ENCODE results near the gene PRKAG2.

PRKAG2 gene

DNA sequence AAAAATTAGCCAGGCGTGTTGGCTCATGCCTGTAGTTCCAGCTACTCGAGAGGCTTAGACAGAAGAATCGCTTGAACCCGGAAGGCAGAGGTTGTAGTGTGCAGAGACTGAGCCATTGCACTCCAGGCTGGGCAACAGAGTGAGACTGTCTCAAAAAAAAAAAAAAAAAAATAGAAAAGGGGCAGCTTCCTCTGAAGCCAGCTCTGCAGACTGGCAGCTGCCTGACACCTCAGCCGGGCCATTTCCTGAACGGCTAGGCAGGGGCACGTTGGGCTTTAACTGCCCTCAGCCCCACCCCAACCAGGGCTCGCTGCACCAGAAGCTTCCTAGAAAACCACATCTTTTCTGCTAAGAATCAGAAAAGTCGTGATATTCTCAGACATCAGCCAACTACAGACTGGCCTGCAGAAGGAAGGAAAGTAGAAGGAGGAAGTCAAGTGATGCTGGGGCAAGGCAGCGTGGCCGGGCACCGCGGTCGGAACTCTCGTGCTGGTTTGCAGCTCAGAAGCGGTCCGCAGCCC is 38.0 kb downstream of the PRKAG2 start:
- Mint-ChIP-seq H3K9me3 (no peaks in the 10 kb centered on the region), H3K4me1 (peaks cover 22 to 32% of the 10 kb centered on the region in 2 donors), H3K36me3 (no peaks in the 10 kb centered on the region), H3K27ac (peak overlapping the region; percentile 85), H3K4me3 (peak overlapping the region; percentile 69 to 71), H3K27me3 (no peaks in the 10 kb centered on the region)
- DNase-seq (peak; percentile 58), ATAC-seq (replicated peaks) (peak; percentile 87)

DNA sequence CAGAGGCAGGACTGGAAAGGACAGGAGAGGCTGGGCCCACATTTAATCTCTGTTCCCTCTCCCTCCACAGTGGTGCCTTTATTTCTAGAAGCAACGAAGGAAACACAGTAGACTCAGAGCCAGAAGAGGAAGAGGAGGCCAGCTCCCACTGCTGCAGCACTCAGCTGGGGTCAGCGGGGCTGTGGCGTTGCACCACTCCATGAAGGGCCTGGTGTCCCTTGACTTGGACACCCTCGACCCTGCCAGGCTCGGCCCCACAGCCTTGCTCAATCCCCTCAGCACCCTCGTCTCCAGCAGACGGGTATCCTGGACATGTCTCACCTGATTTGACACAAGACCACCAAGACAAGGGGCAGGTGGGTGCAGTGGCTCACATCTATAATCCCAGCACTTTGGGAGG is 38.8 kb downstream of the PRKAG2 start:
- peaks cover 24 to 35% of the 10 kb centered on the region in 2 donors for H3K4me1 Mint-ChIP-seq
- H3K9me3 Mint-ChIP-seq, result no peaks in the 10 kb centered on the region
- DNase-seq (no peak), ATAC-seq (replicated peaks) (no peak)
- H3K36me3 Mint-ChIP-seq, result peaks cover 0 to under 1% of the 10 kb centered on the region in 2 donors
- H3K4me3 Mint-ChIP-seq, result peak overlapping the region; percentile 35 to 69
- H3K27me3 Mint-ChIP-seq, result no peaks in the 10 kb centered on the region
- H3K27ac Mint-ChIP-seq, result peak overlapping the region; percentile 85

DNA sequence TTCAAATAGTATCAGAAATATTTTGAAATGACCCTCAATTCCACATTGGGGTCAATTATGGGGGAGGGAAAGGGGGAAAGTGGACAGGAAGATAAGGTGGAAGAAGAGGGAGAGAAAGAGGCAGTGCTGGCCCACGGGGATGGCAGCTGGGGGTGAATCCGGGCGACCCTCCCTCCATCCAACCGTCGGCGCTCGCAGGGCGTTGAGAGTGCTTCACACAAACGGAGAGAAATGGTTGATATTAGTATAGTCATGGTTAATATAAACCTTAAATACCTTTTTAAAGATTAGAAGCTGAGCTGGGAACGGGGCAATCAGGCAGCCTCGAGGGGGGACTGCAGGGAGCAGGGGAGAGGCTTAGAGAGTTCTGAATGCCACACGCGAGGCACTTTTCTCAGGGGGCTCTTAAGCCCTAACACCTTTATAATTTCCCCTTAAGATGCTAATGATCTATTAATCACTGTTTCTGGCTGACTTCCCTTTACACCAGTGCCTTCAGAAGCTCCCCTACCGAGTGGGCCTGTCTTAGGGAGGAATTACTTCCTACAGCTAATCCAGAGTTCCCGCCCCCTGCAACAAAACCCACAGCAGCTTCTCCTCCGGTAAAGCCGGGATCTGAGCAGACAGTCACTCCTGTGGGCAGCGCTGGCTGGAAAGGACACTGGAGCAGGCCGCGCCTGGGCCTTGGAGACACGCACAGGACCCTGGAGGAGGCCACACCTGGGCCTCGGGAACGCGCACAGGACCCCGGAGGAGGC is 39.5 kb downstream of the PRKAG2 start:
- H3K27ac Mint-ChIP-seq, result peak overlapping the region; percentile 85
- H3K4me3 Mint-ChIP-seq, result peak overlapping the region in 1 of 2 donors; percentile 35
- ATAC-seq (replicated peaks), result no peak

DNA sequence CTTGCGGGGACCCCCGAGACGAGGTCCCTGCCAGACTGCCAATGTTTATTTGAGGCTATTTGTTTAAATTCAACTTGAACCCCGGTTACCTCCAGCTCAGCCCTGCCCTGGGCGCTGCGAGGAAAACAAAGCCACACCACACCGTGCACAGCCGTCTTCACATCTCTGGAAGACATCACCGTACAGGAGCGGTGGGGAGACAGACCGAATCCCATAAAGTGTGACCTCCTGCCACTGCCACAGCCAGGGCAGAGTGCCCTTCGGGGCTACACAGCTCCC is 40.0 kb downstream of the PRKAG2 start:
- H3K36me3 Mint-ChIP-seq, result peaks cover 0 to 2% of the 10 kb centered on the region in 2 donors
- peak overlapping the region; percentile 4 for H3K27ac Mint-ChIP-seq
- no peaks in the 10 kb centered on the region for H3K27me3 Mint-ChIP-seq
- no peak for ATAC-seq (replicated peaks)
- H3K4me3 Mint-ChIP-seq, result no peak overlapping the region
- no peak for DNase-seq
- H3K9me3 Mint-ChIP-seq, result no peaks in the 10 kb centered on the region
- H3K4me1 Mint-ChIP-seq, result peaks cover 24 to 40% of the 10 kb centered on the region in 2 donors

More for the DNA sequence above, 39.5 kb downstream of the PRKAG2 start:
- Mint-ChIP-seq H3K4me1 (peaks cover 24 to 40% of the 10 kb centered on the region in 2 donors), H3K9me3 (no peaks in the 10 kb centered on the region), H3K27me3 (no peaks in the 10 kb centered on the region), H3K36me3 (peaks cover 0 to 2% of the 10 kb centered on the region in 2 donors)
- DNase-seq, result no peak

DNA sequence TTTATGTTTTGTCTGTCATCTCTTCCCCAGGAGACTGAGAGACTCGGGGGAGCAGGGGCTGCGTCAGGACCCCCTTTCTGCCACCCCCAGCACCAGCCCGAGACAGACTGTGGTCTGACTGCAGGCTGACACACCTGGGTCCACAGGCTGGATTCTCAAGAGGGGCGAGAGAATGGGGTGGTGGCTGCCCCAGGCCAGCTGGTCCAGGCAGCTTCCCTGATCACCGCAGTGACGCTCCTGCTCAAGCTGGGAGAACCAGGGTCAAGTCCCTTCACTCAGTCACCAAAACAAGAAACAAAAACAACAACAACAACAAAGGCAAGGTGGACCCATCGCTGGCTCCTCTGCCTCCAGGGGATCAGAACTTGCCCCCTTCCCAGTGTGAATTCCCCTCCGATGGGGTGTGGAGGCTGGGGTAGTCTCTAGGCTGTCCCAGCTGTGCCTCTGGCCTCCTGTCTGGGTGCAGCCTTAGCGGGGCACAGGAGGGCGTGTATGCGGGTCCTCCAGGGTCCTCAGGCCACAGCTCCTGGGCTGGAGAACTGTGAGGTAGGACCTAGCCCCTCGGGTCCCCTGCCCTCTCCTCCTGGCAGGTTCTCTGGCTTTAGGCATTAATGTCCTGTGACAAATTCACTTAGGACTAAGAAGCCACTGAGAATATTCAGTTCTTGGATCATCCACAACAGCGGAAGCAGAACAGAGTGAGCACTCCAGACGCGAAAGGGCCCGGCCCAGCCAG is 40.6 kb downstream of the PRKAG2 start:
- H3K27me3 Mint-ChIP-seq, result no peaks in the 10 kb centered on the region
- H3K9me3 Mint-ChIP-seq, result no peaks in the 10 kb centered on the region
- H3K4me3 Mint-ChIP-seq, result no peak overlapping the region
- no peak for DNase-seq
- peaks cover 24 to 40% of the 10 kb centered on the region in 2 donors for H3K4me1 Mint-ChIP-seq
- H3K27ac Mint-ChIP-seq, result no peak overlapping the region
- ATAC-seq (replicated peaks), result no peak
- peaks cover 0 to 2% of the 10 kb centered on the region in 2 donors for H3K36me3 Mint-ChIP-seq

DNA sequence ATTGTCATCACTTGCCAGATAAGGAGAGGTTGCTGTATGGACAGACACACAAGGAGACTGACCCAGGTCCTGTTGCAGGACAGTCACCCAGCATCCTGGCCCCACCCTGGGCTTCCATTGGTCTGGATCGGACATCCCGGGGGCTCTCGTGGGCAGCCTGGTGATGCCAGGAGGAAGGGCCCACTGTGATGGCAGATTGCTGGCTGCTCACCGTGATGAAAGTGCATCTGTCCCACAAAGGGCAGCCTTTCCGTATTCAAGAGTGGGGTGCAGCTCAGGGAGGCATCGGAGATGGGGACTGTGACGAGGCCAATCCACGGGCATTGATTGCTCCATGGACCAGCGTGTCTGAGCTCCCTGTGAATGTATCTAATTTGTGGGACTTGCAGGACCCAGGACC is 41.3 kb downstream of the PRKAG2 start:
- ATAC-seq (replicated peaks), result no peak
- Mint-ChIP-seq H3K36me3 (peaks cover 0 to 2% of the 10 kb centered on the region in 2 donors), H3K4me3 (no peak overlapping the region), H3K9me3 (no peaks in the 10 kb centered on the region), H3K27me3 (no peaks in the 10 kb centered on the region), H3K4me1 (peaks cover 24 to 40% of the 10 kb centered on the region in 2 donors), H3K27ac (no peak overlapping the region)
- DNase-seq, result no peak

DNA sequence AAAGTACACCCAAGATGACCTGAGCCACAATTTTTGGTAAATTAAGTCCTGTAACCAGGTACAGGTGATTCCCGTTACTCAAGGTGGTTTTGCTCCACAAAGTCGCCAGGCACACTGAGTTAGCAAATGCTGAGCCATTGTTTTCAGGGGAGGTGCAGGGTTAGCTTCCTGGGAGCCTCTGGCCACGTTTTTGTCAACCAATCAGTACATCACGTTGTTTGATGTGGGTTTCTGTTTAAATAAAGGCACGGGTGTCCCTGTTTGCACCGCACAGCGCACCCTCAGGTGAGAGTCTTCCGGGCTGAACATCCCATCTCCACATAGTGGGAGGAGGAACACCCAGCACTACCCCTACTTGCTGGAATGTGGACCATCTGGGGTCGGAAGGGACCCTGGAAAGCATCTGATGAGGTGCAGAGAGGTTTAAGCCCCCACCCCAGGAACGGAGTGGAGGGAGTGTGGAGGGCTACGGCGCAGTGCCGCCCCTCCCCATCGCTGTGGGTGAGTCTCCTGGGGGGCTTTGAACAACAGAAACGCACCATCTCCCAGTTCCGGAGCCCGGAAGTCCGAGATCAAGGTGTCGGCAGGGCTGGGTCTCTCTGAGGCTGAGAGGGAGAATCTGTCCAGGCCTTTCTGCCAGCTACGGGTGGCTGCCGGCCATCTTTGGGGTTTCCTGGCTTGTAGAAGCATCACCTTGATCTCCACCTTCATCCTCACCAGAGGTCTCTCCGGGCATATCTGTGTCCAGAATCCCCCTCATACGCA is 42.5 kb downstream of the PRKAG2 start:
- Mint-ChIP-seq H3K27me3 (no peaks in the 10 kb centered on the region), H3K27ac (no peak overlapping the region), H3K4me1 (peaks cover 19 to 32% of the 10 kb centered on the region in 2 donors), H3K4me3 (no peak overlapping the region), H3K9me3 (no peaks in the 10 kb centered on the region), H3K36me3 (peaks cover 0 to 2% of the 10 kb centered on the region in 2 donors)
- ATAC-seq (replicated peaks), result no peak
- no peak for DNase-seq

DNA sequence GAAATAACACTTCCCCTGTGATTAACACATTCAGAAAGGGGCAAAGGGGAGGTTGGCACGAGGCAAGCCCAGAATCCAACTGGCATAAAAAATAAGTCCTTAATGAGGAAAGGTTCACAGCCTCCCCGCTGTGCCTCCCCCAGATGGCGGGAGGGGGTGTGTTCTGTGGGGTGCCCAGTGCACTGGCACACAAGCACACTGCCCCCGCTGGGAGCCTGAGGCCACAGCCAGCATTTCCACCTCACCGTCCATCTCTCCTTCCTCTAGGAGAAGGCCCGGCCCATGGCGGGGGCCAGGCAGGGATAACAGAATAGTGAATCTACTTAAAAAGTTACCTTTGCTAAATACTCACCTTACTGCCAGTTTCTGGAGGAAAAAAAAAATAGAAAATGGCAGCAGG is 43.2 kb downstream of the PRKAG2 start:
- DNase-seq (no peak), ATAC-seq (replicated peaks) (no peak)
- peaks cover 2 to 4% of the 10 kb centered on the region in 2 donors for H3K36me3 Mint-ChIP-seq
- no peaks in the 10 kb centered on the region for H3K9me3 Mint-ChIP-seq
- H3K4me1 Mint-ChIP-seq, result peaks cover 20 to 34% of the 10 kb centered on the region in 2 donors
- H3K4me3 Mint-ChIP-seq, result no peak overlapping the region
- H3K27me3 Mint-ChIP-seq, result no peaks in the 10 kb centered on the region
- no peak overlapping the region for H3K27ac Mint-ChIP-seq

DNA sequence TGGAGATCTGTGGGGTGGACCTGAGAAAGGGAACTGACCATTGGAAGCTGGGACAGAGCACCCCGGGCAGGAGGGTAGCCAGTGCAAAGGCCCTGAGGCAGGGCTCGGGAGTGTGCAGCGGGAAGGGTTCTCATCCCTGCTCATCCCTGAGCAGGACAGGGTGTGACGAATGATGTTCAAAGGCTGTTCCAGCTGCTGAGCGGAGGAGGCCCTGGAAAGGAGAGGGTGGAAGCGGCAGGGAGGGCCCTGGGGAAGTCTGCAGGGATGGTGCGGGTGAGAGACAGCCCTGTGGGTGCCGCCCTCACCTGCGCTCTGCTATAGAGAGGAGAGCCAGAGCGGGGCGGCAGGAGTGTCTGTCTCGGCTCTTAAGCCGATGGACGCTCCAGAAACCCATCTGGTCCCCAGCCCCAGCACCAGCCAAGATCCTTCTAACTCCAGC is 43.7 kb downstream of the PRKAG2 start:
- no peak overlapping the region for H3K4me3 Mint-ChIP-seq
- ATAC-seq (replicated peaks), result no peak
- H3K27me3 Mint-ChIP-seq, result no peaks in the 10 kb centered on the region
- no peak for DNase-seq
- H3K27ac Mint-ChIP-seq, result no peak overlapping the region
- peaks cover 18 to 33% of the 10 kb centered on the region in 2 donors for H3K4me1 Mint-ChIP-seq
- peaks cover 2 to 4% of the 10 kb centered on the region in 2 donors for H3K36me3 Mint-ChIP-seq
- H3K9me3 Mint-ChIP-seq, result no peaks in the 10 kb centered on the region

DNA sequence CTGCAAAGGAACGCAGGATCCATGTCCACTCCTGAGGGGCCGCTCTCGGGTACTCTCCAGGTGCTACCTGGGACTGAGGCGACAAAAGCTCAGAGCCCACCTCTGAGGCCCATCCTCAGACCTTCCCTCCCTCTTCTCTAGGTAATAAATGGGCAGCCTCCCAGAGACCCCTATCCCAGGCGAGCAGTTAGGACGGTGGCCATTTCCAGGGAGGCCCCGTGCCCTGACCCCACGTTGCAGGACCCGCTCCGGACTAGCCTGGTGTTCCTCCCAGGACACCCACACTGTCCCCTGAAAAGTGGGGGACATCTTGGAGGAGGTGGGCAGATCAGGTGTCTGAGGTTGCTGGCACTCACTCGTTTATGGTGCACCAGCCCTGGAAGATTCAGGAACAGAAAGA is 44.3 kb downstream of the PRKAG2 start:
- ATAC-seq (replicated peaks) (no peak), DNase-seq (no peak)
- Mint-ChIP-seq H3K4me3 (no peak overlapping the region), H3K36me3 (peaks cover 5 to 6% of the 10 kb centered on the region in 2 donors), H3K9me3 (no peaks in the 10 kb centered on the region), H3K4me1 (peaks cover 14 to 30% of the 10 kb centered on the region in 2 donors), H3K27ac (peak overlapping the region; percentile 31), H3K27me3 (no peaks in the 10 kb centered on the region)

DNA sequence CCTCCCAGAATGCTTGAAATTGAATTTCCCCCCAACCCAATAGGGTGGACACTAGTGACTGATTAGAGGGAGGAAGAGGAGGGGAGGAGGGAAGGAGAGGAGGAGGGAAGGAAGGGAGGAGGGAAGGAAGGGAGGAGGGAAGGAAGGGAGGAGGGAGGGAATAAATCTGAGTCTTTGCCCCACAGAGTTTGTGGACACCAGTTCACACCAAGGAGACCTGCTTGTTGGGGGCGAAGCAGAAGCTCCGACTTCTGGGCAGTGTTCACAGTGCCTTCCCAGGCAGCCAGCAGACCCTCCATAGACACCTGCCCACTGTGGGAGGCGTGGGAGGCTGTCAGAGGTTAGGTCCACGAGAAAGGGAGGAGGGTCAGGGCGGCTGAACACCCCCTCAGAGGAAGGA is 44.8 kb downstream of the PRKAG2 start:
- no peak overlapping the region for H3K27ac Mint-ChIP-seq

DNA sequence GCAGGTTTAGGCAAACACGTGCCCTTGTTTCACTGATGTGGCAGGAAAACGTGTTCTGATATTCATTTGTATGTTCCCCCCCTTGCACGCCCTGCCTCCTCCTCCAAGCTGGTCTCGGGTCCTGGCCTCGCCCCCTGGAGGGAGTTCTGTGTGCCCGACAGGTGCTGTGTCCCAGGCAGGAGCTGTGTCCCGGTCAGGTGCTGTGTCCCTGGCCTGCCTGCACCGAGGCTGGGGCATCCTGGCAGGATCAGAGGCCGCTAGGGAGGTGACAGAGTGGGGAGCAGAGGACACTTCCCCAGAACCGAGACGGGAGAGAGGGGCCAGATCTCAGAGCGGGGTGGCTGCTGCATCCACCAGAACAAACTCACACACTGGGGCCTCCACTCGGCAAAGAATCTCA is 45.3 kb downstream of the PRKAG2 start:
- Mint-ChIP-seq H3K36me3 (peaks cover 5 to 7% of the 10 kb centered on the region in 2 donors), H3K4me1 (peaks cover 10 to 25% of the 10 kb centered on the region in 2 donors), H3K27me3 (no peaks in the 10 kb centered on the region), H3K9me3 (no peaks in the 10 kb centered on the region), H3K4me3 (no peak overlapping the region), H3K27ac (no peak overlapping the region)
- no peak for ATAC-seq (replicated peaks)
- DNase-seq, result no peak

More for the DNA sequence above, 44.8 kb downstream of the PRKAG2 start:
- H3K27me3 Mint-ChIP-seq, result no peaks in the 10 kb centered on the region
- H3K9me3 Mint-ChIP-seq, result no peaks in the 10 kb centered on the region
- DNase-seq (no peak), ATAC-seq (replicated peaks) (no peak)
- peaks cover 10 to 27% of the 10 kb centered on the region in 2 donors for H3K4me1 Mint-ChIP-seq
- H3K36me3 Mint-ChIP-seq, result peaks cover 5 to 7% of the 10 kb centered on the region in 2 donors
- H3K4me3 Mint-ChIP-seq, result no peak overlapping the region

DNA sequence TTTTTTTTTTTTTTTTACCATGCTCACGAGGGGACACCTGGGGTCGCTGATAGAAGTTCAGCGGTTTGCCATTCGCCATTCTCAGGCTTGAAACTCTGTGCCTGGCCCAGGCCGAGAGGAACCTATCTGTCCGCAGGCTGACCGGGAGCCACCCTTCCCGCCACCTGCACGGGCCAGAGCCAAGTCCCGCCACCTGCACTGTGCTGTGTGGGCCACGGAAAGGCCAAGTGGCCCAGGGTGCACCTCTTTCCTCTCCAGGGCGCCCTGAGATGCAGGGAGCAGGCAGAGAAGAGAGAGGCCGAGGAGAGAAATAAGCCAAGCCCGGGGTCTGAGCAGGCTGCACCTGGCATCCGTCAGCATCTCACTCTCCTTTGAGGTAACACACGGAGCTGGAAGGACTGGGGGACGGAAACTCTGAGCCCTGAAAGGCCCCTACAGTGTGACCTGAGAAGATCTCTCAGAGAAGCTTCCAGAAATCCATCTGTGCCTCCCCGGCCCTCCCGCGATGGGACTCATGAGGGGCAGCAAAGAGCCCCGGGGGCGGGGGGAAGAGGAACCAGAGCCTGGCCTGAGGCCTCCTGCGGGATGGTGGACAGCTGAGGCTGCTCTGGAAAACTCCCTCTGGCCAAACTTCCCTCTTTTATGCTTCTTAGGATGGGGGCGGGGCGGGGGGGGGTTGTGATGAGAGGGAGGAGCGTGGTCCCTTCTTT is 46.6 kb downstream of the PRKAG2 start:
- Mint-ChIP-seq H3K27ac (no peak overlapping the region), H3K36me3 (peaks cover 5 to 7% of the 10 kb centered on the region in 2 donors), H3K9me3 (no peaks in the 10 kb centered on the region), H3K27me3 (no peaks in the 10 kb centered on the region), H3K4me3 (no peak overlapping the region), H3K4me1 (peaks cover 17 to 38% of the 10 kb centered on the region in 2 donors)
- ATAC-seq (replicated peaks) (no peak), DNase-seq (no peak)

DNA sequence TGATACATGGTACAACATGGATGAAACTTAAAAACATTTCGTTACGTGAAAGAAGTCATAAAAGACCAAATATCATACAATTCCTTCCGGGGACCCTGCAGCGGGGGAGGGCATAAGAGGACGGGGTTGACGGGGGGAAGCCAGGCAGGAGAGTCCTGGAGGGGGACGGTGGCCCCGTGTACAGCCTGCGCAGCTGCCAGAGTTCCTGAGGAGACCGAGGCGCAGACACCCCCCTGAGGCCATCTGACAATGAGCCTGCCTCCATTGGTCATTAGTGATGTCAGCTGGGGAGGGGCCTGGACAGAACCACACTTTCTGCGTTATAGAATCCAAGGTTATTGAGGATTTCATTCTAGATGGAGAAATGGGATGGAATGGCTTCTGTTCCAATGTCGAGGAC is 47.2 kb downstream of the PRKAG2 start:
- Mint-ChIP-seq H3K4me1 (peaks cover 17 to 38% of the 10 kb centered on the region in 2 donors), H3K27me3 (no peaks in the 10 kb centered on the region), H3K9me3 (no peaks in the 10 kb centered on the region), H3K27ac (no peak overlapping the region), H3K4me3 (no peak overlapping the region), H3K36me3 (peaks cover 5 to 7% of the 10 kb centered on the region in 2 donors)
- DNase-seq, result no peak
- ATAC-seq (replicated peaks), result no peak

All from stimulated activated naive B cell treated with anti-CD40 and anti-IgM and Interleukin-4, amounts not matched to agents 10 μg/mL and 1 μg/mL and 100 μg/mL, for 72 hours (primary cell).